Hippocampal formation (tissue), 2 donors: Measurements from ENCODE around the gene KCNJ10.

Source experiments
- DNase-seq, 2 donors: peaks; one replicate each; lab custom pipeline; 2025; lab: John Stamatoyannopoulos, UW

KCNJ10 gene

GRCh38 chr1:160098852-160099561 is 29.0 kb upstream of the KCNJ10 start:
- DNase-seq, result peak; percentile 95 to 99

DNA sequence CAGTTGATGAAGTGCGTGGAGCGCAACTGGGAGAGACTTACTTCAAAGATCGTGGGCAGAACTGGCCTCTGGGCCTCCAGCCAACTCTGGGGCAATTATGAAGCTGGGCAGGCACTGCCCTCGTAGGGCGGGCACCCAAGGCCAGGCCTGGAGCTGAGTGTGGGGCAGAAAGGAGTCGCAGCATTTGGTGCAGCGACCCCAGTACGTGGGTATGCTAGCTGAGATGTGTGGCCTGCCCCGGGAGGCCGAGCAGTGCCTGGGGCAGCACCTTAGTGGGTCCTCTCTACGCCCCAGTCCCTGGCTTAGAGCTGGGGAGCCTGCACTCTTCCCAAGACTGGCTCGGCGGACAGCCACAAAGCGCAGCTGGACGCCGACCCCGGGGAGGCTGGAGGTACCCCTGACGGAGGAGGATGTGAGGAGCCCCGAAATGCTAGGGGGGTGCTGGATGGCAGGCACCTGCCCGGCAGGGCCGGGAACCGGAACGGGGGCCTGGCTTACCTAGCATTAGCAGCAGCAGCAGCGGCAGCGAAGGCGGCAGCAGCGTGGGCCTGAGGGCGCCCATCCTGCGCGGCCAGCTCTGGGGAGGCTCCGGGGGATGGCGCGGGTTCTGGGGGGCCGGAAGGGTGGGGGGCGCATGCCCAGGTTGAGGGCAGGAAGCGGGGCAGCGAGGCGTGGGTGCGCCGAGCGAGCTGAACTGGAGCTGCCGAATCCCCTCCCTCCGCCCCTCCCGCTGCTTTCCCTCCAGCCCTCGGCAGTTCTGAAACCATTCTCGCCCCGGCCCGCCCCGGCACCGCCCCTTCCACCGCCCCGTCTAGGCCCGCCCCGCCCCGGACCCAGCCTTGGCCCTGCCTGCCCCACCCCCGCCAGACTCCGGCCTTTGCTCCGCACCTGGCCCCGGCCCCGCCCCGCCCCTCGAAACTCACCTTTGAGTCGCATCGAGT is 28.2 kb upstream of the KCNJ10 start, which contains the start of gene IGSF8:
Gene IGSF8 (minus strand): TSS at position 709 of the 941 bp plus-strand sequence. CDS start 147 bp downstream, at position 562.
- peak; percentile 86 to 98 for DNase-seq

DNA sequence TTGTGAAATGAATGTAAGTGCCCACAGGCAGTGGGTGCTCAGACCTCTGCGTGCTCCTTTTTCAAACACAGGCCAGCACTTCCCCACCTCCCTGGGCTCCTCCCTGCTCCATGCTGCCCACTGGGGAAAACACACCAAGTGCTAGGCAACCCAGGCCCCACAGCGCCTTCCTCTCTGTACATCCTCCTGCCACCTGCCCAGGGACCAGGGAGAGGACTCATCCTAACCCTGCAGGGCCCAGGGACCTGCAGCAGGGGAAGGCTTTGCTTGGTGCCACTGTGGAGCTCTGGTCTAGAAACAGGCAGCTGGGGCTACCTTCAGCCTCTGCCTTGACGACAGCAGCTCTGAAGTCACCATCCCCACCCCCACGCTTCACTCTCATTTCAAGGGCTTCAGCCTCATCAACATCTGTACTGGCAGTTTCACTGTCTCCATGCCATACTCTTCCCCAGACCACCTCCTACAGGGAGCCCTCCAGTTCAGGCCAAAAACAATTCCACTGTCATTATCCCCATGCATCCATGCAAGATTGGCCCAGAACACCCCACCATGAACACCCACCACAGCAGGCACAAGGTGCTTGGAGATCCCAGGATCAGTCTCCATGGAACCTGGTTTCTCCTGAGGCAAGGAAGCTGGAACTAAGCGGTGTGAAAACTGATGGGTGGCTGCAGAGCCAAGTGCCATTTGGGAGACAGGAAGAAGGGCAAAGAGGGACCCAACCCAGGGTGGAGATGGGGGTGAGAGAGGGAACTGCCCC is 27.4 kb upstream of the KCNJ10 start:
- no peak for DNase-seq

DNA sequence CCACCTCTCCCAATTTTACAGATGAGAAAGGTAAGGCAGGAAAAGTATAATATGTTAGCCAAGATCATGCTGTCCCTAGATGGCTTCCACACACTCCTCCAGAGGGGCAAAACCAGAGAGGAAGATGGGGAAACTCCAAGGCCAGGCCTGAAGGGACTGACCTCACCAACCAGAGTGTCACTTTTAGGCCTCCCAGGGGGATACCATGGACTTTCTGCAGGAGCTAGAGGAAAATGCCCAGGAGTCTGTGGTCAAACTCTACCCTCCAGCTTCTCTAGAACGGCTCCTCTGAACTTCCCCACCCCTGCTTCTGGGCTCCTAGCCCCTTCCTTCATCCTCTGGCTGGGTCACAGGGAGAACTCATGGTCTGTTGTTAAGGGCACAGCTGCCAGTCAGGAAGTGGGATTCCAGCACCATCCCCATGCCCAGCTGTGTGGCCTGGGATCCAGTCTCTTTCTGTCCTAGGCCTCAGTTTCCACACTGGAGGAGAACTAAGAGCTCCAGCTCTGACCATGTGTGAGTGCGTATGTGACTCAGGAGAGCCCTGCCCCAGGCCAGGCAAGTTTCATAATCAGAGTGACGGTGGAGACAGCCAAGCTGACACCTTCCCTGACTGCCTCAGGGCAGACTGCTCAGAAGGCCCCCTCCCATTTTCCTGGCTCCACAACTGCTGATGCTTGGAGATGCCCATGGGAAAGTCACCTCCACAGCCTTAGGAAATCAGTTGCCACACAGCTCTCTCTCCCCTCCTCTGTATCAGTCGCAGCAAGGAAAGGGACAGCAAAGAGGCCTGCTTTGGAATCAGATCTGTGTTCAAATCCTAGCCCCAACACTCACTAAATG is 26.5 kb upstream of the KCNJ10 start:
- no peak for DNase-seq

GRCh38 chr1:160095382-160096105 is 25.6 kb upstream of the KCNJ10 start:
- peak; percentile 82 for DNase-seq

DNA sequence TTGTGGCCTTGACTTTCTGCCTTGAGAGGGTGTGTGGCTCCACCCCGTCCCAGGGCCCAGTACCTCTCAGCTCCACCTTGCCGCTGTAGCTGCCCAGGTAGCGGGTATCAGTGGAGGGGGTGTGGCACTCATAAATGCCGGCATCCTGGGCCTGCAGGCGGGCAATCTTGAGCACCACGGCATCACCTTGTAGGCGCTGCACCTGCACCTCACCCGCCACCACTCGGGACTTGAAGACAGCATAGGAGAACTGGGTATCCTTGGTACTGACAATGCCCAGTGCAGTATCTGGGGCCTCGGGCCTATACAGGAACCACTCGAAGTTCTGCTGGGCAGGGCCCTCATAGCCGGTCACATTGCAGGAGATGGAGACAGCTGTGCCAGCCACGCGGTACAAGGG is 24.8 kb upstream of the KCNJ10 start:
- no peak for DNase-seq

DNA sequence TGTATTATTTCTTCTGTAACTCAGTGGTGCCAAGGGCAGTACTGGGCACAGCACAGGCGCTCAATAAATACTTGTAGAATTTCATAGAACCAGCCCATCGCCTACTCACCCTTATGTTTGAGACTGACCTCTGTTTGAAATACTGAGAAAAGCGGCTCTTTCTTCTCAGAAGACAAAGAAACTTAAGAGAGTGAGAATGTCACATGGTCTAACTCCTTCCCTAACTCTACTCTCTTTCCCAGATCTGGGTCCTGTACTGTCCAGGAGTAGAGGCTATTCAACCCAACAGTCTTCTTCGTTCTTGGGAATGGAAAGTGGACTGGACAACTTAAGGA is 24.3 kb upstream of the KCNJ10 start:
- DNase-seq, result no peak

GRCh38 chr1:160093624-160094290 is 23.8 kb upstream of the KCNJ10 start:
- DNase-seq, result no peak

DNA sequence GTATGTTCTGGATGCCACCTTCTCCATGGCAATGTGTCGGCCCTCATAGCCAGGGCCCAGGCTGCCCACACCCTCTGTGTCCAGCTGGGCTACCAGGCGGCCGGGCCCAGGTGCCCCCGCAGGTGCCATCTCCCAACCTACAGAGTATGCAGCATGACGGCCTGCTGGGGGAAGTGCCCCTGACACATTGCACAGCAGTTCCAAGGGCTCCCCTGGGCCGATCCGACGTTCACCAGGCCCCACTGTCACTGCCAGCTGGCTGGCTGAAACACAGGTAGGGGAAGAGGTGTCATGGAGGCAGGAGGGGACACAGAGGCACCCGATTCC is 23.1 kb upstream of the KCNJ10 start:
- no peak for DNase-seq

- peak in 1 of 2 donors; percentile 61 for DNase-seq
These were observed 22.6 kb upstream of the KCNJ10 start for GRCh38 chr1:160092366-160093068.

DNA sequence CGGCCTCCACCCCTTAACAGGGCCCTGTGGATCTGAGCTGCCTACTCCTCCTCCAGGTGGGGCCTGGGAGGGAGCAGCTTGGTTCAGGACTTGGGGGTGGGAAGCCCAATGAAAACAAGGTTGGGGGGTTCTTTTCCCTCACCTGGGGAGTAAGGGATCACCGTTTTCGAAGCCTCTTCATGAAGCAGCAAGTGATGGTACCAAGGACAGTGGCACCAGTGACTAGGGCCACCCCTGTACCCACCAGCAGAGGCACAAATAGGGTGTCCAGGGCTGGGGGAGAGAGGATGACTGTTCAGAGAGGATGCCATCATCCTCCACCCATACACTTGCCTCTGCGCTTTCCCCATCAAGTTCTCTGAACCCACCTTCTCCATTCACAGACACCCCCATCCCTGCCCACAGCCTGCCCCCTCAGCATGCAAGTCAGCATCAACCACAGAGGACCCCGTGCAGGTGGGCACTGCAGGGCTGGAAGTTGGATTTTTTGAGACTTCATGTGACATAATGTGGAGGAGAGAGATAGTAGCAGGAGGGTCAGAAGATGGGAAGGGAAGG is 21.8 kb upstream of the KCNJ10 start:
- DNase-seq, result no peak

DNA sequence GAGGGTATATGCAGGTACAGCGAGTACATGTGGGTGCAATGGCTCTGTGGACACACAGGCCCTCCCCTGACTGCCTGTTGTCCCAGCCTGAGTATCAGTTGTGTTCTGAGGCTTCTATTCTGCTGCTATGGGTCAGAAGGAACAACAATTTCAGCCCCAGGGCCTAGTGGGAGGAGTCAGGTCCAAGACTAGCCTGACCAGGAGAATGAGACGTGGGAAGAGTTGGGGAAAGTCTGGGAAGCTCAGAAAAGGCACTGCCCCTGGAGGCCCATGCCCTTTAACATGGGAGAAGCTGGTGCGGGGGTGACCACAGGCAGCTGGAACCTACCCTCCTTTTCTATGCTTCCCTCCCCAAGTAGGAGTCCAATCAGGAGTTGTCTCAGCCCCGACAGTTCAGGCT is 20.8 kb upstream of the KCNJ10 start:
- DNase-seq, result no peak

- no peak for DNase-seq
These were observed 19.9 kb upstream of the KCNJ10 start for GRCh38 chr1:160089883-160090282.

- no peak for DNase-seq
These were observed 17.2 kb upstream of the KCNJ10 start for GRCh38 chr1:160087118-160087662.

DNA sequence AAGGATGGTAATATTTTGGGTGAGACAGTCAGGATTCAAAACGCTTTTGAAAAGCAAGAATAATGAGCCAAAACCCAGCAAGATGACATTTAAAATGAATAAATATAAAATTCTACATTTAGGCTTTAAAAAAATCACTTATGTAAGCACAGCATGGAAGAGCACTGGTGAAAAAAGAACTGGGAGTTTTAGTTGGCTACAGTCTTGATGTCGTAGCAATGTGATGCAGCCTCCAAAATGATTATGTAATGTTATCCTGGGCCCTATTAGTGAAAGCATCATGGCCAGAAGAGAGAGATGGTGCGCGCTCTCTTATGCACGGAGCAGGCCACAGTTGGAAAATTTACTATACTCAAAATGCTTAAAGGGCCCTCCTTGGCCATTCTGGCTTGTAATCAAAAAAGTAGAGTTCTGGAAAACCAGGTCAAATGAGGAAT is 16.5 kb upstream of the KCNJ10 start:
- peak in 1 of 2 donors; percentile 82 for DNase-seq

DNA sequence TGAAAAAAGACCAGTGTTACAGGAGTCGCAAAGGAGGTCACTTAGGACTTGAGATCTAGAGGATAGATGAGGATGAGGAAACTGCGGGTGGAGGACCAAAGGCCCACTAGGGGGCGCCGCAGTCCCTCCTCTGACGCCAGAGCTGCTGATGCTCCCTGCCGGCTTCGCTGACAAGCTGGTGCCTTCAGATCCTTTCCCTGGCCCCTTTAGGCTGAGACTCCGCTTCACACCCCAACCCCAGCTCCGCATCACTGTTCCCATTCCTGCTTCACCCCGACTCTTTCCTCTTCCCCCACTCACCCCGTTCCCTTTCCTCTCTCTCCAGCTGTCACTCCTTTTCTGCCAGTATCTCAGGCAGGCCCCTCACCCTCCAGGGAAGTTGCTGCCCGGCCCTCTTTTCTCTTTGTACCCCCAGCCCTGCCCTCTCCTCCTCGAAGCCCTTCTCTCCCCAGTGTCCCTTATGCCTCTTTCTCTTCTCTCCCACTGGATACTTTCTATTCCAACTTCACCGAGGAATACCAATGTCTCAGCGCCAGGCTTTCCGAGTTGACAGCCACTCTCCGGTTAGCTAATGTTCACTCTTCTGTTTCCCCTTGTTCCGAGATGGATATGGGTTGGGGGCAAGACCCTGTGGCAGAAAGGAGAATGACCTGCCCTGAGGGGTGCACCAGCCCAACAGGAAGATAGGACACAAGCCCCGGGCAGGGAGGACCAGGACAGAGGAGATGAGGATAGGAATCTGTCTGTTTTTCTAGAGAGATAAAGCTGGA is 15.9 kb upstream of the KCNJ10 start:
- DNase-seq, result peak; percentile 80 to 91

GRCh38 chr1:160084771-160085321 is 14.9 kb upstream of the KCNJ10 start:
- no peak for DNase-seq
